ENCODE results near the gene RUFY4. TPM values are rescaled to one million over a fixed set of nuclear protein-coding genes. Genes with fewer than 3 reads are reported as not detected.
A peak's percentile ranks its signal among the peaks of the same experiment; 100 is the strongest.
"Not testable (repeated sequence)": the region's sequence is repeated elsewhere in the genome, so short reads cannot be mapped to it uniquely, and the experiment has no call there.

The RUFY4 gene
- polyA plus RNA-seq, 6 donors from 2014 or later, result not detected

DNA sequence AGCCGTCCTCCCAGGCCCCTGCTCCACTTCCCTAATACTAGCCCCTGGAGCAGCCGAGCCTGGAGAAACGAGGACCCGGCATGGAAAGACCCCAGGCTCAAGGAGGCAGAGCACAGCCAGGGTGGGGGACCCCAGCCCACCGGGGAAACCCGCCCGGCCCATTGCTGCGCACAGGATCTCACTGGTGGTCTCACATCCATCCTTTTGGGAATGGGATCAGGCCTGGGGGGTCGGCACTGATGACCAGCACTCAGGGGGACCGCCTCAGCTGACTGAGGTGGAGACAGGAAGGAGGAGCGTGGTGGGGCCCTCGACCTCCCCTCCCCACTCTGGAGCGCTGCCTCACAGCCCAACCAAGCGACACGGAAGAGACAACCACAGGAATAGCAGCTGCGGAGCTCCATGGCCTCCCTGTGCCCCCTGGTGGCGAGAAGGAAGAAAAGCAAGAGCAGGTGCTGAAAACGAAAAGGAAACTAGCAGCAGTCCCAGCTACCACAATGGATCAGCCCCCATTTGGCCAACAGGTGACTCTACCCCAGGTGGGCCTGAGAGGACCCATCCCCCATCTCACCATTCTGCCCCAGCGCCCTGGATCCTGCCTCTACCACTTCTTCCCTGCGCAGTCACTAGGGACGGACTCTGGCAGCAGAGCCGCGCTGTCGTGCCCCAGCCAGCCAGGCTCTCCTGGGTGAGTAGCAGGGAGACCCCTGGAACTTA, 34.4 kb upstream of the RUFY4 start:
- Mint-ChIP-seq H3K27ac (peak overlapping the region in 3 of 6 donors; percentile 5 to 67 (median 16)), H3K4me3 (peak overlapping the region; percentile 56 to 88 (median 72)), H3K4me1 (peaks cover 0 to 14% (median 4%) of the 10 kb centered on the region in 3 donors), H3K27me3 (peaks cover 0 to 22% (median 10%) of the 10 kb centered on the region in 3 donors)
- DNase-seq (peak; percentile 66), ATAC-seq (ENCODE audit: low read depth in 2 of 2) (peak; percentile 86 to 88)
- H3K9me3 Mint-ChIP-seq, H3K36me3 Mint-ChIP-seq: not testable (repeated sequence)

DNA sequence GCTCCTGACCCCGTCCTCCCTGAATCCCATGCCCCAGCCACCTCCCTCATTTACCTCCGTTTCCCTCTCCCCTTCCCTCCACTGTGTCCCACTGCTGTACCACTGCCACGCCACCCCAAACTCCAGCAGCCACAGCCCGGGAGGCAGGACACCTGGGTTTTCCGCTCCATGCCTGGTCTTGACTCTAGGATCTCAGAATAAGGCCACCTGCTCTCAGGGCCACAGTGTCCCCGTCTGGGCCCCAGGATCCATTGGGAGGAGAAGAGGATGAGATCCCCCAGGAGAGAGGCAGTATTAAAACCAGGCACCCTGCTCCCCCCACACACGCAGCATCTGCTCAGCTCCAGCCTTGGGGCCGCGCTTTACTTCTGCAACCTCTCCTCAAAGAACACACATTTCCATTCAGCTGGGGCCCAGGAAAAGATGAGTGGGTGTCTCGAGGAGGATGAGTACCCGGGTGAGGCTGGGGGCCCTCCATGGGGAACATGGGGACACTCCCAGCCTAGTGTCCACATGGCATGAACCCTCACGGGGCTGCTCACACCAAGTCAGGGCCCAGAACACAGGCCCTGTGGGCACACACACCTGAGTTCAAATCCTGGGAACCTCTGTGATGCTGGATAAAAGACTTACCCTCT, 33.5 kb upstream of the RUFY4 start:
- DNase-seq (no peak), ATAC-seq (ENCODE audit: low read depth in 2 of 2) (no peak)
- peak overlapping the region in 2 of 6 donors; percentile 3 to 86 for H3K27ac Mint-ChIP-seq
- peaks cover 0 to 14% (median 4%) of the 10 kb centered on the region in 3 donors for H3K4me1 Mint-ChIP-seq
- no peaks in the 10 kb centered on the region for H3K9me3 Mint-ChIP-seq
- H3K36me3 Mint-ChIP-seq, result no peaks in the 10 kb centered on the region
- peak overlapping the region in 7 of 8 donors; percentile 13 to 71 (median 48) for H3K4me3 Mint-ChIP-seq
- H3K27me3 Mint-ChIP-seq, result peaks cover 2 to 31% (median 19%) of the 10 kb centered on the region in 3 donors

DNA sequence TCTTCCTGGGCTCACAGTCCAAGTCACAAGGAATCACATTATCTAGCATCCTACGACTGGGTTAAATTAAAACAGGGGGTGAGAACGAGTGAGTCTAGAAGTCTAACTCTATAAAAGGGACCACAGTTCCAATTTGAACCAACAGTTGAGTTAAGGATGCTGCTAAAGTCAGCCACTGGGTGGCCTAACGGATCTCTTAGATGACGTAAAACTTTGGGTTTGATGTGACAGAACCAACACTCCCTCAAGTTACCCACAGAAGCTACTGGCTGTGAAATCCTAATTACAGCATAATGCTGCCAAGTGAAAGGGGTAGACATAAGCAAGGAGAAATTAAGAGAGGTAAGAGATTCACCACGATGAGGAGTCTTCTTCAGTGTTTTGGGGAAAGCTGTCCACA, 32.7 kb upstream of the RUFY4 start:
- DNase-seq (no peak), ATAC-seq (ENCODE audit: low read depth in 2 of 2) (no peak)
- no peaks in the 10 kb centered on the region for H3K36me3 Mint-ChIP-seq
- peaks cover 8 to 39% (median 27%) of the 10 kb centered on the region in 3 donors for H3K27me3 Mint-ChIP-seq
- H3K4me1 Mint-ChIP-seq, result peaks cover 0 to 16% (median 4%) of the 10 kb centered on the region in 3 donors
- no peak overlapping the region for H3K27ac Mint-ChIP-seq
- H3K9me3 Mint-ChIP-seq, result no peaks in the 10 kb centered on the region
- peak overlapping the region in 3 of 8 donors; percentile 14 to 68 (median 31) for H3K4me3 Mint-ChIP-seq

- H3K9me3 Mint-ChIP-seq, result peaks cover 0 to 5% (median 0%) of the 10 kb centered on the region in 7 donors
- H3K4me1 Mint-ChIP-seq, result peaks cover 0 to 18% (median 1%) of the 10 kb centered on the region in 3 donors
- H3K4me3 Mint-ChIP-seq, result no peak overlapping the region
- no peak overlapping the region for H3K27ac Mint-ChIP-seq
- no peak for DNase-seq
- no peak for ATAC-seq (ENCODE audit: low read depth in 2 of 2)
- peaks cover 8 to 39% (median 31%) of the 10 kb centered on the region in 3 donors for H3K27me3 Mint-ChIP-seq
- no peaks in the 10 kb centered on the region for H3K36me3 Mint-ChIP-seq
Observed at GRCh38 chr2:218039171-218039570, 29.9 kb upstream of the RUFY4 start.

- peaks cover 0 to 6% (median 0%) of the 10 kb centered on the region in 3 donors for H3K4me1 Mint-ChIP-seq
- H3K36me3 Mint-ChIP-seq, result no peaks in the 10 kb centered on the region
- no peak overlapping the region for H3K27ac Mint-ChIP-seq
- no peak overlapping the region for H3K4me3 Mint-ChIP-seq
- H3K9me3 Mint-ChIP-seq, result peaks cover 0 to 15% (median 5%) of the 10 kb centered on the region in 7 donors
- peaks cover 8 to 39% (median 39%) of the 10 kb centered on the region in 3 donors for H3K27me3 Mint-ChIP-seq
- ATAC-seq (ENCODE audit: low read depth in 2 of 2), result no peak
- no peak for DNase-seq
Observed at GRCh38 chr2:218040883-218041282, 28.2 kb upstream of the RUFY4 start.

GRCh38 chr2:218041302-218042168, 27.5 kb upstream of the RUFY4 start:
- DNase-seq, result no peak
- no peak for ATAC-seq (ENCODE audit: low read depth in 2 of 2)
- Mint-ChIP-seq H3K4me3 (no peak overlapping the region), H3K4me1 (peaks cover 0 to 9% (median 0%) of the 10 kb centered on the region in 3 donors), H3K27ac (no peak overlapping the region), H3K36me3 (no peaks in the 10 kb centered on the region), H3K9me3 (peaks cover 0 to 15% (median 5%) of the 10 kb centered on the region in 7 donors), H3K27me3 (peaks cover 8 to 39% (median 39%) of the 10 kb centered on the region in 3 donors)

DNA sequence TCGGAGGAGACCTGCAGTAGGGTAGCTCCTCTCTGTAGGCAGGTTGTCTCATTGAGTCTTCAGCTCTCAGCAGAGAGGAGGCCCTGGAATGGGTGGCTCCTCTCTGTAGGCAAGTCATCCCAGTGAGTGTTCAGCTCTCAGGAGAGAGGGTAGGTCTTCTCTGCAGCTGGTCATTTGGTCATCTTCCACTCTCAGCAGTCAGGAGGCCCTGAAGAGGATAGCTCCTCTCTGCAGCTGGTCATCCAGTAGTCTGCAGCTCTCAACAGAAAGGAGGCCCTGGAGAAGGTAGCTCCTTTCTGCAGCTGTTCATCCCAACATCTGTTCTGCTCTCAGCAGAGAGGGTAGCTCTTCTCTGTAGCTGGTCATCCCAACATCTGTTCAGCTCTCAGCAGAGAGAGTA, 26.0 kb upstream of the RUFY4 start:
- no peak overlapping the region for H3K27ac Mint-ChIP-seq
- peaks cover 8 to 39% (median 32%) of the 10 kb centered on the region in 3 donors for H3K27me3 Mint-ChIP-seq

GRCh38 chr2:218043701-218044109, 25.3 kb upstream of the RUFY4 start:
- Mint-ChIP-seq H3K4me1 (peaks cover 0 to 12% (median 5%) of the 10 kb centered on the region in 3 donors), H3K9me3 (peaks cover 0 to 18% (median 5%) of the 10 kb centered on the region in 7 donors), H3K27ac (no peak overlapping the region), H3K36me3 (no peaks in the 10 kb centered on the region), H3K4me3 (no peak overlapping the region), H3K27me3 (peaks cover 8 to 36% (median 26%) of the 10 kb centered on the region in 3 donors)
- no peak for ATAC-seq (ENCODE audit: low read depth in 2 of 2)
- no peak for DNase-seq

More for the DNA sequence above, 26.0 kb upstream of the RUFY4 start:
- Mint-ChIP-seq H3K4me1 (peaks cover 0 to 9% (median 2%) of the 10 kb centered on the region in 3 donors), H3K9me3 (peaks cover 0 to 15% (median 5%) of the 10 kb centered on the region in 7 donors), H3K36me3 (no peaks in the 10 kb centered on the region), H3K4me3 (no peak overlapping the region)
- no peak for ATAC-seq (ENCODE audit: low read depth in 2 of 2)
- no peak for DNase-seq

- Mint-ChIP-seq H3K9me3 (peaks cover 0 to 27% (median 11%) of the 10 kb centered on the region in 7 donors), H3K4me1 (peaks cover 0 to 12% (median 5%) of the 10 kb centered on the region in 3 donors), H3K27me3 (peaks cover 8 to 29% (median 17%) of the 10 kb centered on the region in 3 donors)
- H3K27ac Mint-ChIP-seq; ATAC-seq (ENCODE audit: low read depth in 2 of 2); H3K4me3 Mint-ChIP-seq; H3K36me3 Mint-ChIP-seq; DNase-seq: not testable (repeated sequence)
Observed at GRCh38 chr2:218044599-218044998, 24.5 kb upstream of the RUFY4 start.

DNA sequence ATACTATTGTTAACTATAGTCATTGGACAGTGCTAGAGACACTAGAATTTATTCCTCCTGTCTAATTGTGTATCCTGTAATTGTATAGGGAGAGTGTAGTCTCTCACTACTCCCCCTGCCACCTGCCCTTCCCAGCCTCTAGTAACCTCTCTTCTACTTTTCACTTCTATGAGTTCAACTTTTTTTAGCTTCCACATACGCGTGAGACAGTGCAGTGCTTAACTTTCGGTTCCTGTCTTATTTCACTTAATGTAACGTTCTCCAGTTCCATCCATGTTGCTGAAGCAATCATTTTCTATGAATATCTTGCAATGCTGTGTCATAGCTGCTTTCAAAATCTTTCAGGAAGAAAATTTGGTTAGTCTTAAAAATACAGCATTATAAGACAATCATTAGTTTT, 22.8 kb upstream of the RUFY4 start:
- ATAC-seq (ENCODE audit: low read depth in 2 of 2) (peak; percentile 30 to 44), DNase-seq (no peak)
- no peak overlapping the region for H3K4me3 Mint-ChIP-seq
- H3K9me3 Mint-ChIP-seq, result peaks cover 6 to 38% (median 15%) of the 10 kb centered on the region in 7 donors
- peaks cover 0 to 21% (median 9%) of the 10 kb centered on the region in 3 donors for H3K27me3 Mint-ChIP-seq
- no peak overlapping the region for H3K27ac Mint-ChIP-seq
- peaks cover 0 to 12% (median 5%) of the 10 kb centered on the region in 3 donors for H3K4me1 Mint-ChIP-seq
- peaks cover 8 to 10% of the 10 kb centered on the region in 2 donors for H3K36me3 Mint-ChIP-seq

- H3K36me3 Mint-ChIP-seq, result peaks cover 8 to 10% of the 10 kb centered on the region in 2 donors
- peaks cover 7 to 22% (median 13%) of the 10 kb centered on the region in 3 donors for H3K27me3 Mint-ChIP-seq
- H3K4me1 Mint-ChIP-seq, result peaks cover 0 to 7% (median 5%) of the 10 kb centered on the region in 3 donors
- peaks cover 6 to 43% (median 15%) of the 10 kb centered on the region in 7 donors for H3K9me3 Mint-ChIP-seq
- peak in 1 of 2 donors; percentile 43 for ATAC-seq (ENCODE audit: low read depth in 2 of 2)
- DNase-seq, result no peak
- peak overlapping the region in 1 of 8 donors; percentile 30 for H3K4me3 Mint-ChIP-seq
- peak overlapping the region in 2 of 6 donors; percentile 17 to 59 for H3K27ac Mint-ChIP-seq
Observed at GRCh38 chr2:218047536-218048225, 21.4 kb upstream of the RUFY4 start.

GRCh38 chr2:218051903-218052302, 17.1 kb upstream of the RUFY4 start:
- no peak for DNase-seq
- Mint-ChIP-seq H3K27me3 (peaks cover 7 to 28% (median 24%) of the 10 kb centered on the region in 3 donors), H3K4me3 (no peak overlapping the region), H3K4me1 (peaks cover 0 to 5% (median 4%) of the 10 kb centered on the region in 3 donors), H3K27ac (no peak overlapping the region), H3K9me3 (peaks cover 3 to 34% (median 15%) of the 10 kb centered on the region in 7 donors), H3K36me3 (peaks cover 8 to 10% of the 10 kb centered on the region in 2 donors)
- no peak for ATAC-seq (ENCODE audit: low read depth in 2 of 2)

Measured in naive B cell (primary cell).